Ascending aorta (tissue), 2 donors: ENCODE data around the gene DDX25. TPM values are rescaled to one million over a fixed set of nuclear protein-coding genes. Genes with fewer than 3 reads are reported as not detected.
A peak's percentile ranks its signal among the peaks of the same experiment; 100 is the strongest.

Source experiments
- DNase-seq, 2 donors: peaks; one replicate each; pipeline ENCODE4 v3.0.0-alpha.2; 2019; ENCODE audit warnings: low spot score in 2 of 2
- H3K27ac ChIP-seq, 2 donors: fragments of 200-600 bp; sonication (generic); one replicate each; pipeline ENCODE4 v1.5.1; 2016 to 2017; ENCODE audit warnings: mild to moderate bottlenecking in 1 of 2
- H3K27me3 ChIP-seq: fragments of 200-600 bp; sonication (generic); one replicate; pipeline ENCODE4 v1.5.1; 2017
- H3K36me3 ChIP-seq, 2 donors: fragments of 200-600 bp; sonication (generic); one replicate each; pipeline ENCODE4 v1.5.1; 2016
- H3K4me1 ChIP-seq, 2 donors: fragments of 200-600 bp; sonication (generic); one replicate each; pipeline ENCODE4 v1.5.1; 2016 to 2017; ENCODE audit warnings: mild to moderate bottlenecking in 1 of 2
- H3K4me3 ChIP-seq, 2 donors: fragments of 200-600 bp; sonication (generic); one replicate each; pipeline ENCODE4 v1.5.1; 2016 to 2017; ENCODE audit warnings: mild to moderate bottlenecking in 1 of 2
- H3K9me3 ChIP-seq, 2 donors: fragments of 200-600 bp; sonication (generic); one replicate each; pipeline ENCODE4 v1.5.1; 2016
- CTCF ChIP-seq, 3 experiments: fragments of 200-600 bp in 2 of 3; fragments of 450-650 bp in 1 of 3; sonication (generic) in 2 of 3; IDR thresholded peaks; one replicate each; pipeline ENCODE4 v1.5.1; 2016 to 2019; ENCODE audit warnings: antibody characterized with exemption in 3 of 3, mild to moderate bottlenecking in 1 of 3, moderate library complexity in 1 of 3
- intact Hi-C: fragments of 100-400 bp; cut with DNase I; formaldehyde crosslinking; loops from one replicate; pipeline ENCODE4 v1.15.1; 2023
- total RNA-seq: library from RNA; depleted of rRNA; stranded (reverse); fragments of >200 nt; gene quantifications from one replicate; pipeline ENCODE4 v1.1.0, GENCODE V29; 2016

Gene DDX25
- total RNA-seq, 1 donor from 2014 or later = not detected

DNA sequence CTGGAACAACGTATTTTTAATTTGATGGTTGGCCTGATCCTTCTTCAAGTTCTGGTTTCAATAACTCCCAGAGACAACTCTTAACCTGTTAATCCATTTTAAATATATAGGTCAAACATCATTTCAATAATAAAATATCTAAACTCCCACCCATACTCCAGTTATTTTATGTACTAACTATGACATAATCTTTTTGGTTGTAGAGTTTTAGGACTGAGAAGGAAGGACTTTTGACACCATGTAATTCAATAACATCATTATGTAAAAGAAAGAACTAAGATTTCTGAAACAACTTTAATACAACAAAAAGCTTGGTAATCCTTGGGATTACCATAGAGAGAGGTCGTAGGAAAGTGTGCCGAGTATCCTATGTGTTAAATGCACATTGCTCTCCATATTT, 73.0 kb downstream of the DDX25 start:
- intact Hi-C loops = no loop called here
- Histone ChIP-seq H3K4me3 (no peak overlapping the region), H3K36me3 (no peaks in the 10 kb centered on the region), H3K9me3 (no peaks in the 10 kb centered on the region), H3K27me3 (no peaks in the 10 kb centered on the region), H3K4me1 (no peaks in the 10 kb centered on the region), H3K27ac (no peak overlapping the region)
- DNase-seq = no peak
- no peak for TF ChIP-seq CTCF (IDR thresholded peaks at IDR 0.05)

GRCh38 chr11:125978181-125978716, 73.9 kb downstream of the DDX25 start:
- Histone ChIP-seq H3K27ac (peak overlapping the region in 1 of 2 donors; percentile 20), H3K4me3 (no peak overlapping the region), H3K36me3 (no peaks in the 10 kb centered on the region), H3K4me1 (no peaks in the 10 kb centered on the region), H3K9me3 (no peaks in the 10 kb centered on the region), H3K27me3 (no peaks in the 10 kb centered on the region)
- TF ChIP-seq CTCF (IDR thresholded peaks at IDR 0.05) = no peak
- intact Hi-C loops = no loop called here
- DNase-seq = no peak

Other genes starting within 250 kb of the DDX25 start
- not detected for gene ACRV1, start 223.7 kb upstream of the DDX25 start, total RNA-seq
- gene PATE1, start 158.2 kb upstream of the DDX25 start, total RNA-seq = not detected
- not detected for gene PATE2, start 125.7 kb upstream of the DDX25 start, total RNA-seq
- gene PATE3, start 116.4 kb upstream of the DDX25 start, total RNA-seq = not detected
- gene PATE4, start 71.2 kb upstream of the DDX25 start, total RNA-seq = not detected
- 6.5 TPM for gene HYLS1, start 16.8 kb upstream of the DDX25 start, total RNA-seq
- 31.3 TPM for gene PUS3, start 1.3 kb upstream of the DDX25 start, total RNA-seq
- gene VSIG10L2, start 41.5 kb downstream of the DDX25 start, total RNA-seq = not detected
- 33.0 TPM for gene CDON, start 158.4 kb downstream of the DDX25 start, total RNA-seq